ENCODE results near the gene RBM10. TPM values are rescaled to one million over a fixed set of nuclear protein-coding genes. Genes with fewer than 3 reads are reported as not detected.
A peak's percentile ranks its signal among the peaks of the same experiment; 100 is the strongest.
"Not testable (repeated sequence)": the region's sequence is repeated elsewhere in the genome, so short reads cannot be mapped to it uniquely, and the experiment has no call there.

The RBM10 gene
- total RNA-seq, 2 donors from 2014 or later: 24.1 to 25.2 TPM

GRCh38 chrX:47112316-47112954 is 32.6 kb upstream of the RBM10 start:
- H3K4me3 ChIP-seq: peak overlapping the region; percentile 38
- no peak overlapping the region for H3K27ac ChIP-seq
- H3K4me1 ChIP-seq (ENCODE audit: control insufficient read depth in 1 of 2, low read depth in 2 of 2): no peaks in the 10 kb centered on the region
- no peaks in the 10 kb centered on the region for H3K27me3 ChIP-seq (replicated peaks; ENCODE audit: insufficient read depth)
- no peaks in the 10 kb centered on the region for H3K36me3 ChIP-seq
- no peaks in the 10 kb centered on the region for H3K9me3 ChIP-seq
- ATAC-seq (ENCODE audit: insufficient number of reproducible peaks, low FRiP score, low read depth) (no peak), DNase-seq (ENCODE audit: low spot score) (no peak)
- no peak for TF ChIP-seq CTCF (IDR thresholded peaks at IDR 0.05)

GRCh38 chrX:47116551-47117110 is 28.4 kb upstream of the RBM10 start:
- not testable (repeated sequence) for DNase-seq (ENCODE audit: low spot score); ATAC-seq (ENCODE audit: insufficient number of reproducible peaks, low FRiP score, low read depth); H3K9me3 ChIP-seq; H3K27me3 ChIP-seq (replicated peaks; ENCODE audit: insufficient read depth); H3K4me1 ChIP-seq (ENCODE audit: control insufficient read depth in 1 of 2, low read depth in 2 of 2); H3K4me3 ChIP-seq; H3K36me3 ChIP-seq; H3K27ac ChIP-seq

GRCh38 chrX:47124466-47124865 is 20.6 kb upstream of the RBM10 start:
- not testable (repeated sequence) for ATAC-seq (ENCODE audit: insufficient number of reproducible peaks, low FRiP score, low read depth); H3K27ac ChIP-seq; H3K4me1 ChIP-seq (ENCODE audit: control insufficient read depth in 1 of 2, low read depth in 2 of 2); H3K36me3 ChIP-seq; H3K9me3 ChIP-seq; H3K27me3 ChIP-seq (replicated peaks; ENCODE audit: insufficient read depth); DNase-seq (ENCODE audit: low spot score); H3K4me3 ChIP-seq

GRCh38 chrX:47129157-47129898 is 15.7 kb upstream of the RBM10 start:
- Histone ChIP-seq H3K36me3 (no peaks in the 10 kb centered on the region), H3K27ac (peak overlapping the region; percentile 63 to 81), H3K4me1 (ENCODE audit: control insufficient read depth in 1 of 2, low read depth in 2 of 2) (no peaks in the 10 kb centered on the region), H3K4me3 (peak overlapping the region; percentile 84), H3K9me3 (no peaks in the 10 kb centered on the region), H3K27me3 (replicated peaks; ENCODE audit: insufficient read depth) (no peaks in the 10 kb centered on the region)
- ATAC-seq (ENCODE audit: insufficient number of reproducible peaks, low FRiP score, low read depth) (peak; percentile 98), DNase-seq (ENCODE audit: low spot score) (peak; percentile 87)
- no peak for TF ChIP-seq CTCF (IDR thresholded peaks at IDR 0.05)

- peak overlapping the region; percentile 84 for H3K4me3 ChIP-seq
- no peaks in the 10 kb centered on the region for H3K36me3 ChIP-seq
- no peaks in the 10 kb centered on the region for H3K4me1 ChIP-seq (ENCODE audit: control insufficient read depth in 1 of 2, low read depth in 2 of 2)
- ATAC-seq (ENCODE audit: insufficient number of reproducible peaks, low FRiP score, low read depth): no peak
- H3K27me3 ChIP-seq (replicated peaks; ENCODE audit: insufficient read depth): no peaks in the 10 kb centered on the region
- DNase-seq (ENCODE audit: low spot score): no peak
- no peak for TF ChIP-seq CTCF (IDR thresholded peaks at IDR 0.05)
- H3K9me3 ChIP-seq: no peaks in the 10 kb centered on the region
- H3K27ac ChIP-seq: peak overlapping the region in 1 of 2 donors; percentile 81
Observed at GRCh38 chrX:47129899-47130358, 15.1 kb upstream of the RBM10 start.

- no peaks in the 10 kb centered on the region for H3K9me3 ChIP-seq
- H3K4me1 ChIP-seq (ENCODE audit: control insufficient read depth in 1 of 2, low read depth in 2 of 2): no peaks in the 10 kb centered on the region
- no peaks in the 10 kb centered on the region for H3K27me3 ChIP-seq (replicated peaks; ENCODE audit: insufficient read depth)
- no peak overlapping the region for H3K27ac ChIP-seq
- TF ChIP-seq CTCF (IDR thresholded peaks at IDR 0.05): no peak
- no peak overlapping the region for H3K4me3 ChIP-seq
- ATAC-seq (ENCODE audit: insufficient number of reproducible peaks, low FRiP score, low read depth) (no peak), DNase-seq (ENCODE audit: low spot score) (no peak)
- no peaks in the 10 kb centered on the region for H3K36me3 ChIP-seq
Observed at GRCh38 chrX:47133493-47133892, 11.5 kb upstream of the RBM10 start.

- not testable (repeated sequence) for ATAC-seq (ENCODE audit: insufficient number of reproducible peaks, low FRiP score, low read depth); DNase-seq (ENCODE audit: low spot score); H3K27me3 ChIP-seq (replicated peaks; ENCODE audit: insufficient read depth); H3K4me1 ChIP-seq (ENCODE audit: control insufficient read depth in 1 of 2, low read depth in 2 of 2); H3K4me3 ChIP-seq; H3K27ac ChIP-seq; H3K36me3 ChIP-seq; H3K9me3 ChIP-seq
Observed at GRCh38 chrX:47135650-47136049, 9.4 kb upstream of the RBM10 start.
